H1 (cell line): ENCODE data around the gene CTTNBP2NL. TPM values are rescaled to one million over a fixed set of nuclear protein-coding genes. Genes with fewer than 3 reads are reported as not detected.

ENCODE experiments used
- CTCF ChIA-PET: fragments of 300-600 bp; sonication (Branson Sonifier 250); formaldehyde crosslinking; loops from one replicate; lab custom pipeline; 2021; ENCODE audit not compliant: partially characterized antibody; lab: Charles Lee
- POLR2A ChIA-PET: fragments of 300-600 bp; sonication (Branson Sonifier 250); formaldehyde crosslinking; loops from one replicate; lab custom pipeline; 2021; ENCODE audit warnings: inconsistent platforms; ENCODE audit not compliant: partially characterized antibody; lab: Charles Lee
- DNase-seq, 2 experiments: peaks; one replicate each; pipeline versions ENCODE4 v3.0.0 to v3.0.0-alpha.2; 2010 to 2022; ENCODE audit warnings: low spot score in 2 of 2, low read depth in 1 of 2, mixed read lengths in 1 of 2
- FAIRE-seq: peaks from 2 replicates; lab custom pipeline; 2011; peaks lifted over from hg19 to GRCh38; lab: Jason Lieb, UNC
- H2AFZ ChIP-seq: 2 replicates; pipeline ENCODE4 v1.8.1; 2012; ENCODE audit warnings: low read length, inconsistent platforms
- H2AK5ac ChIP-seq: 2 replicates; pipeline ENCODE4 v1.6.1; 2013; ENCODE audit warnings: low read depth, low read length
- H2BK120ac ChIP-seq: replicated peaks from 2 replicates; pipeline ENCODE3; 2013; ENCODE audit warnings: low read depth, low read length, inconsistent platforms
- H2BK12ac ChIP-seq: 2 replicates; pipeline ENCODE4 v1.6.1; 2013; ENCODE audit warnings: low read depth, low read length
- H2BK15ac ChIP-seq: 2 replicates; pipeline ENCODE4 v1.6.1; 2013; ENCODE audit warnings: low read length
- H2BK20ac ChIP-seq: 2 replicates; pipeline ENCODE4 v1.6.1; 2013; ENCODE audit warnings: low read length
- H2BK5ac ChIP-seq: 2 replicates; pipeline ENCODE4 v1.6.1; 2013; ENCODE audit warnings: low read depth, low read length
- H3K14ac ChIP-seq: 2 replicates; pipeline ENCODE4 v1.6.1; 2013; ENCODE audit warnings: inconsistent platforms; ENCODE audit not compliant: insufficient read length
- H3K18ac ChIP-seq: 2 replicates; pipeline ENCODE4 v1.6.1; 2013; ENCODE audit warnings: low read length; ENCODE audit errors: extremely low read depth
- H3K23ac ChIP-seq: 2 replicates; pipeline ENCODE4 v1.6.1; 2013; ENCODE audit warnings: inconsistent platforms; ENCODE audit not compliant: insufficient read length
- H3K23me2 ChIP-seq: 2 replicates; pipeline ENCODE4 v1.6.1; 2013; ENCODE audit warnings: low read depth, low read length
- H3K27ac ChIP-seq: 2 replicates; pipeline ENCODE4 v1.6.1; 2011; ENCODE audit warnings: low read depth, low read length, inconsistent platforms
- H3K27me3 ChIP-seq, 4 experiments: replicated peaks in 1 of 4; 1 replicate in 1 of 4; 2 replicates in 3 of 4; pipeline versions ENCODE4 v1.6.1 to v1.8.1; 2011 to 2013; ENCODE audit warnings: low read length in 3 of 4, mild to moderate bottlenecking in 3 of 4, inconsistent platforms in 2 of 4, mixed read lengths in 2 of 4, moderate library complexity in 1 of 4; ENCODE audit not compliant: control insufficient read depth in 3 of 4, insufficient read depth in 3 of 4; ENCODE audit errors: extremely low read depth in 1 of 4
- H3K36me3 ChIP-seq, 4 experiments: 2 replicates each; pipeline versions ENCODE4 v1.6.1 to v1.8.1; 2011 to 2013; ENCODE audit warnings: mild to moderate bottlenecking in 4 of 4, low read length in 3 of 4, moderate library complexity in 2 of 4, control low read depth in 1 of 4, inconsistent platforms in 1 of 4; ENCODE audit not compliant: insufficient read depth in 4 of 4, control insufficient read depth in 2 of 4
- H3K4ac ChIP-seq: replicated peaks from 2 replicates; pipeline ENCODE3; 2013; ENCODE audit warnings: low read length, low read depth, mixed read lengths, inconsistent platforms; ENCODE audit not compliant: insufficient read length
- H3K4me1 ChIP-seq, 4 experiments: replicated peaks in 1 of 4; 1 replicate in 1 of 4; 2 replicates in 3 of 4; pipeline versions ENCODE4 v1.6.1 to v1.8.1; 2011 to 2013; ENCODE audit warnings: low read length in 3 of 4, inconsistent platforms in 2 of 4, mixed read lengths in 1 of 4; ENCODE audit not compliant: insufficient read depth in 4 of 4, control insufficient read depth in 3 of 4
- H3K4me2 ChIP-seq, 2 experiments: 2 replicates each; pipeline versions ENCODE4 v1.6.1 to v1.8.1; 2011 to 2013; ENCODE audit warnings: low read depth in 2 of 2, low read length in 2 of 2, control low read depth in 1 of 2, inconsistent platforms in 1 of 2, mild to moderate bottlenecking in 1 of 2; ENCODE audit not compliant: insufficient read depth in 1 of 2
- H3K4me3 ChIP-seq, 4 experiments: fragments of 200-600, 300-600 bp in 1 of 4; sonication (generic), shearing (Covaris generic), sonication (Bioruptor Twin) in 1 of 4; 2 replicates each; pipeline versions ENCODE4 v1.5.1 to v1.8.1; 2011 to 2016; ENCODE audit warnings: low read length in 4 of 4, low read depth in 3 of 4, control low read depth in 2 of 4, inconsistent platforms in 2 of 4, mild to moderate bottlenecking in 2 of 4, mixed read lengths in 1 of 4, moderate library complexity in 1 of 4; ENCODE audit not compliant: insufficient read depth in 2 of 4; ENCODE audit errors: extremely low read depth in 1 of 4
- H3K56ac ChIP-seq: replicated peaks from 2 replicates; pipeline ENCODE3; 2013; ENCODE audit warnings: low read depth, mild to moderate bottlenecking, mixed read lengths, low read length, inconsistent platforms; ENCODE audit not compliant: insufficient read length
- H3K79me1 ChIP-seq: 2 replicates; pipeline ENCODE4 v1.6.1; 2013; ENCODE audit warnings: low read depth, low read length, control low read depth
- H3K79me2 ChIP-seq, 2 experiments: 2 replicates each; pipeline versions ENCODE4 v1.6.1 to v1.8.1; 2012 to 2013; ENCODE audit warnings: low read length in 2 of 2, mild to moderate bottlenecking in 2 of 2, inconsistent platforms in 1 of 2; ENCODE audit not compliant: insufficient read depth in 2 of 2, control insufficient read depth in 1 of 2
- H3K9ac ChIP-seq, 4 experiments: replicated peaks in 1 of 4; 1 replicate in 1 of 4; 2 replicates in 3 of 4; pipeline versions ENCODE4 v1.6.1 to v1.8.1; 2011 to 2013; ENCODE audit warnings: low read depth in 3 of 4, low read length in 3 of 4, control low read depth in 2 of 4, mild to moderate bottlenecking in 2 of 4, moderate library complexity in 2 of 4, inconsistent platforms in 1 of 4; ENCODE audit errors: extremely low read depth in 1 of 4
- H3K9me3 ChIP-seq, 2 experiments: 2 replicates each; pipeline versions ENCODE4 v1.6.1 to v1.8.1; 2012 to 2013; ENCODE audit warnings: mild to moderate bottlenecking in 2 of 2, moderate library complexity in 2 of 2, control low read depth in 1 of 2, inconsistent platforms in 1 of 2, low read depth in 1 of 2, low read length in 1 of 2, mixed read lengths in 1 of 2; ENCODE audit not compliant: insufficient read depth in 2 of 2
- H4K20me1 ChIP-seq, 2 experiments: replicated peaks in 1 of 2; 2 replicates each; pipeline versions ENCODE3 to v1.8.1; 2011 to 2013; ENCODE audit warnings: inconsistent platforms in 2 of 2, low read length in 2 of 2, mild to moderate bottlenecking in 1 of 2; ENCODE audit not compliant: insufficient read depth in 2 of 2, control insufficient read depth in 1 of 2
- H4K5ac ChIP-seq: 2 replicates; pipeline ENCODE4 v1.6.1; 2013; ENCODE audit warnings: low read length, low read depth, mixed read lengths, inconsistent platforms; ENCODE audit not compliant: insufficient read length
- H4K8ac ChIP-seq: 2 replicates; pipeline ENCODE4 v1.8.0; 2013; ENCODE audit warnings: mild to moderate bottlenecking, moderate library complexity, low read length, inconsistent platforms; ENCODE audit not compliant: insufficient read depth; ENCODE audit errors: extremely low read depth
- H4K91ac ChIP-seq: replicated peaks from 2 replicates; pipeline ENCODE3; 2013; ENCODE audit warnings: low read length, mixed read lengths, inconsistent platforms; ENCODE audit not compliant: insufficient read length
- EZH2 ChIP-seq: fragments of 200-600 bp; sonication (generic); IDR thresholded peaks from 2 replicates; pipeline ENCODE4 v1.7.1; 2012; ENCODE audit warnings: low read depth, mild to moderate bottlenecking, moderate library complexity, low read length, inconsistent platforms; ENCODE audit not compliant: severe bottlenecking
- HDAC6 ChIP-seq: IDR thresholded peaks from one replicate; pipeline ENCODE4 v1.7.1; 2012; ENCODE audit warnings: low read depth, mild to moderate bottlenecking, inconsistent platforms, low read length, moderate library complexity
- JUND ChIP-seq: IDR thresholded peaks from 2 replicates; pipeline ENCODE4 v1.6.1; 2011; ENCODE audit warnings: mild to moderate bottlenecking, improper control_type of control experiment, low read length
- KDM4A ChIP-seq: IDR thresholded peaks from one replicate; pipeline ENCODE4 v1.7.1; 2012; ENCODE audit warnings: low read depth, mild to moderate bottlenecking, moderate library complexity, low read length, inconsistent platforms; ENCODE audit not compliant: severe bottlenecking
- KDM5A ChIP-seq: fragments of 200-600 bp; IDR thresholded peaks from 2 replicates; pipeline ENCODE4 v1.7.1; 2012; ENCODE audit warnings: mild to moderate bottlenecking, low read length, inconsistent platforms, mixed read lengths
- MAFK ChIP-seq: IDR thresholded peaks from 2 replicates; pipeline ENCODE4 v1.6.1; 2012; ENCODE audit warnings: low read depth, mild to moderate bottlenecking, improper control_type of control experiment, low read length
- NANOG ChIP-seq: IDR thresholded peaks from 2 replicates; pipeline ENCODE4 v1.6.1; 2011; ENCODE audit warnings: low read length, low read depth, mild to moderate bottlenecking, inconsistent platforms; ENCODE audit not compliant: insufficient read depth, poor library complexity, severe bottlenecking
- PHF8 ChIP-seq: fragments of 200-600 bp; sonication (generic); conservative IDR thresholded peaks from 2 replicates; pipeline ENCODE4 v1.7.1; 2012; ENCODE audit warnings: low read depth, mild to moderate bottlenecking, inconsistent platforms, low read length, moderate library complexity
- POLR2AphosphoS5 ChIP-seq: IDR thresholded peaks from 2 replicates; pipeline ENCODE4 v1.6.1; 2011; ENCODE audit warnings: low read depth, low read length
- SP1 ChIP-seq: IDR thresholded peaks from 2 replicates; pipeline ENCODE4 v1.6.1; 2011; ENCODE audit warnings: low read depth, low read length
- SRF ChIP-seq: IDR thresholded peaks from 2 replicates; pipeline ENCODE4 v1.6.1; 2011; ENCODE audit warnings: mild to moderate bottlenecking, low read depth, low read length, moderate library complexity
- TAF1 ChIP-seq: IDR thresholded peaks from 2 replicates; pipeline ENCODE4 v1.6.1; 2011; ENCODE audit warnings: mild to moderate bottlenecking, low read depth, low read length
- WGBS, 2 experiments: shearing (Covaris generic) in 1 of 2; methylation state at CpG; one replicate each; pipeline versions ENCODE4 v1.1.6 to v1.1.7; 2013 to 2015; ENCODE audit warnings: low lambda C conversion rate in 2 of 2, mixed read lengths in 2 of 2, inconsistent platforms in 1 of 2, low coverage in 1 of 2, missing lambda C conversion rate in 1 of 2; ENCODE audit not compliant: insufficient replicate concordance in 2 of 2, insufficient coverage in 1 of 2, insufficient read length in 1 of 2; ENCODE audit errors: extremely low coverage in 1 of 2, missing lambda C conversion rate in 1 of 2; 5-methylcytosine and 5-hydroxymethylcytosine counted together
- polyA plus RNA-seq, 7 experiments: library from polyadenylated mRNA; depleted of rRNA in 3 of 7; stranded (reverse) in 5 of 7; unstranded in 2 of 7; fragments of >200 nt in 5 of 7; fragments of 200-250 nt in 2 of 7; gene quantifications; 1 replicate in 5 of 7; 2 replicates in 1 of 7; 4 replicates in 1 of 7; pipeline versions ENCODE4 v1.2.1 to v1.2.3, GENCODE V29; 2011 to 2013; ENCODE audit warnings: missing spikeins in 2 of 7, mixed read lengths in 2 of 7
- total RNA-seq: library from RNA; stranded (reverse); fragmentation: NEBNext Ultra II Directional; extraction: Animal tissue kit (Norgen Biotek cat#: 25700); gene quantifications from 2 replicates; pipeline ENCODE4 v1.2.1, GENCODE V29; 2021
- TF ChIP-seq, protein P1 (sequence below): IDR thresholded peaks from 2 replicates; pipeline ENCODE4 v1.6.1; 2012; ENCODE audit warnings: low read length, inconsistent platforms

The CTTNBP2NL gene
- total and polyA plus RNA-seq, 2 of the 8 experiments (the other 6 are each of a cell fraction or from before 2014, with no cell fraction given): 6.4 to 35.1 TPM

DNA sequence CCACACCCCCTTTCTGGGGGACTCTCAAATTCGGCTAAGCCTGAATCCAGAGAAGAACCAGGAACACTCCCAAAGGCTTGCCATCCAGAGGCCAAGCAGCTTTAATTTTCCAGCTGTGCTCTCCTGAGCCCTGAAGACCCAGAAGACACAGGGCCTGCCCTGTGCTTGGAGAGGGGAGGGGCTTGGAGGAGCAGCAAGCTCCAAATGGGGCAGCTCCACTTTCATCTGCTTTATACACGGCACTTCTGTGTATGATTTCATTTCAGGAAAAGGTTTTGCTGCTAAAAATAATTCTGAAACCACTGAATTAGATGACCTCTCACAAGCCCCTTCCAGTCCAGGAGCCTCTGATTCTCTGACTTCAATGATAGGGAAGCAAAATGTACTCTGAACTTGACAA, 39.2 kb upstream of the CTTNBP2NL start:
- DNase-seq (no peak), FAIRE-seq (no peak)
- no peaks in the 10 kb centered on the region for H3K79me2 ChIP-seq
- H3K23ac ChIP-seq: no peak overlapping the region
- no peak overlapping the region for H2BK5ac ChIP-seq
- no peak overlapping the region for H4K5ac ChIP-seq
- H3K4me2 ChIP-seq: no peak overlapping the region
- H3K4me1 ChIP-seq: peaks cover 0 to 6% (median 0%) of the 10 kb centered on the region in 4 experiments; a peak in 1 of 7 replicates
- H3K9ac ChIP-seq: no peak overlapping the region
- no peak overlapping the region for H2BK15ac ChIP-seq
- no peaks in the 10 kb centered on the region for H3K23me2 ChIP-seq
- H2BK12ac ChIP-seq: no peak overlapping the region
- no peak overlapping the region for H3K56ac ChIP-seq
- no peak overlapping the region for H3K4ac ChIP-seq
- H2BK120ac ChIP-seq: no peak overlapping the region
- ChIA-PET CTCF (interaction anchor here (0.7 to 7.7 kb wide), 9 partner anchors 13 to 521 kb away, joined by 3 to 89 read pairs (median 4); no protein-coding TSS in a partner anchor), POLR2A (interaction anchor here (0.5 kb wide), 1 partner anchor 63 kb away, joined by 3 read pairs; no protein-coding TSS in a partner anchor)
- peaks cover 0 to 2% of the 10 kb centered on the region in 2 experiments for H4K20me1 ChIP-seq
- H2AFZ ChIP-seq: no peak overlapping the region
- H2AK5ac ChIP-seq: no peak overlapping the region
- H3K79me1 ChIP-seq: no peaks in the 10 kb centered on the region
- H3K18ac ChIP-seq: no peak overlapping the region
- H4K91ac ChIP-seq: no peak overlapping the region
- no peak overlapping the region for H2BK20ac ChIP-seq
- H3K36me3 ChIP-seq: no peaks in the 10 kb centered on the region
- H3K4me3 ChIP-seq: no peak overlapping the region
- no peaks in the 10 kb centered on the region; a peak in 1 of 7 replicates for H3K27me3 ChIP-seq
- 96% methylated on average over 2 of the region's 2 CpGs; no CpG with 5 or more reads in 1 of the 2 experiments for WGBS, 2 experiments
- H3K14ac ChIP-seq: no peak overlapping the region
- peaks cover 0 to 2% of the 10 kb centered on the region in 2 experiments; a peak in 1 of 4 replicates for H3K9me3 ChIP-seq
- H4K8ac ChIP-seq: no peak overlapping the region
- H3K27ac ChIP-seq: no peak overlapping the region
- TF ChIP-seq, protein P1, sequence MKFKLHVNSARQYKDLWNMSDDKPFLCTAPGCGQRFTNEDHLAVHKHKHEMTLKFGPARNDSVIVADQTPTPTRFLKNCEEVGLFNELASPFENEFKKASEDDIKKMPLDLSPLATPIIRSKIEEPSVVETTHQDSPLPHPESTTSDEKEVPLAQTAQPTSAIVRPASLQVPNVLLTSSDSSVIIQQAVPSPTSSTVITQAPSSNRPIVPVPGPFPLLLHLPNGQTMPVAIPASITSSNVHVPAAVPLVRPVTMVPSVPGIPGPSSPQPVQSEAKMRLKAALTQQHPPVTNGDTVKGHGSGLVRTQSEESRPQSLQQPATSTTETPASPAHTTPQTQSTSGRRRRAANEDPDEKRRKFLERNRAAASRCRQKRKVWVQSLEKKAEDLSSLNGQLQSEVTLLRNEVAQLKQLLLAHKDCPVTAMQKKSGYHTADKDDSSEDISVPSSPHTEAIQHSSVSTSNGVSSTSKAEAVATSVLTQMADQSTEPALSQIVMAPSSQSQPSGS: no peak
- TF ChIP-seq SP1 (no peak), KDM5A (no peak), HDAC6 (no peak), SRF (no peak), EZH2 (no peak), TAF1 (no peak), PHF8 (no peak), POLR2AphosphoS5 (no peak), NANOG (no peak), MAFK (no peak), JUND (no peak), KDM4A (no peak)
